Left forelimb (tissue), 1 donor: ENCODE measurements around the gene TBC1D12.

Experiments
- DNase-seq: peaks from one replicate; pipeline ENCODE4 v3.0.0-alpha.2; 2018; ENCODE audit warnings: low spot score

TBC1D12 gene

DNA sequence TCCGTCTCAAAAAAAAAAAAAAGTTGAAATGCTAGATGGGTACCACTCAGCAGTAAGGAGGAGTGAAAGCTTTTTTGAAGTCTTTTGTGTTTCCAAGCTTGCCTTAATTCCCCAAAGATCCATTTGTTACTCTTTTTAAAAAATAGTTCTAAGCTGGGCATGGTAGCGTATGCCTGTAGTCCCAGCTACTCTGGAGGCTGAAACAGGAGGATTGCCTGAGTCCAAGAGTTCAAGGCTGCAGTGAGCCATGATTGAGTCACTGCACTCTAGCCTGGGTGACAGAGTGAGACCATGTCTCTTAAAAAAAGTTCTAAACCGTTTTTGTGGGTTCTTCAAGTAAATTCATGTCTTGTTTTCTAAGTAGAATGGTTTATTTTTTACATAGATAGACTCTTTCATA is 5.3 kb downstream of the TBC1D12 start:
- no peak for DNase-seq

DNA sequence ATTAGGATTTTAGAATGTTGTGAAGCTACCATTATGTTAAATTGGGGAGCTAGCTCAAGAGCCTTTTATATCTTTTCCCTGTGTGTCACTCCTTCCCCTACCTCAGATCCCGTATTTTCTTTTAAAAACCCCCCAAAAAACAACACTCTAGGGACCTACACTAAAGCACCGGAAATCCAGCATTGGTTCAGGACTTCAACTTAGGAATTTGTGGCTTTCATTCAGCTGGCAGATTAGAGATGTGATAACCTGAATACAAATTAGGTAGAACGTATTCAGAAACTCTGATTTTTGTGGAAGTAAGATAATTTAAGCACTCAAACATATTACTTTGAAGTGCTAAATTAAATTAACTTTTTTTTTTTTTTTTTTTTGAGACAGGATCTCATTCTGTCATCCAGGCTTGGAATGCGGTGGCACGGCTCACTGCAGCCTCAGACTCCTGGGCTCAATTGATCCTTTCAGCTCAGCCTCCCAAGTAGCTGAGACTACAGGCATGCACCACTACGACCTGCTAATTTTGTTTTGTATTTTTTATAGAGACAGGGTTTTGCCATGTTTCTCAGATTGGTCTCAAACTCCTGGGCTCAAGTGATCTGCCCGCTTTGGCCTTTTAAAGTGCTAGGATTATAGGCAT is 6.8 kb downstream of the TBC1D12 start:
- no peak for DNase-seq

DNA sequence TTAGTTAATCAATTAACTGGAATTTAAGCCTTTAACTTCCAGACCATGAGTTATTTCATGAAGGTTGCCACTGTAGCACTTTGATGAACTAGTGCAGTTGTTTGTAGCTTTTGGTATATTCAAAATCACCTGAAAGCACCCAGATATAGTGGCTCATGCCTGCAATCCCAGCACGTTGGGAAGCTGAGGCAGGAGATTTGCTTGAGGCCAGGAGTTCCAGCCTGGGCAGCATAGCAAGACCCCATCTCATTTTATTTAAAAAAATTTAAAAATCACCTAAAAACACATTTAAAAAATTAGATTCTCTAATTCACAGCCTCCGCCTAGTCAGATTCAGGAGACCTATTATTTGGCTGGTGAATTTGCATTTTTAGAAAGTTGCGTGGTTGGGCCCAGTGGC is 9.0 kb downstream of the TBC1D12 start:
- DNase-seq, result no peak

DNA sequence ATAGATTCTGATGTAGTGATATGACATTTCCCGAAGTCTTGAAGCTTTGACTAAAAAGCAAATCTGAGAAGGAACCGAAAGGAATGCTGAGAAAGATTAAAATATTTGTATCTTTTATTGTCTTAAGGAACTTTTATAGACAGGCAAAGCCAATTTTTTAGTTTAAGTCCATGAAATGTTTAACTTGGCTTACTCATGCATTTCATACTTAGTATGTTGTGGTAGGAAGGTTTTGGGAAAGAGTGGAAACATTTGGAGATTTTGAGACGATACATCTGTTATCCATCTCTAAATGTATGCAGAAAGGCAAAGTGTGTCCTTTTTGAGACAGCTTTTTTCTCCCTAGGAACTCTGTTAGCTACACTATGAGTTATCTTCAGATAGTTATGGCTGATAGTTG is 10.1 kb downstream of the TBC1D12 start:
- no peak for DNase-seq

DNA sequence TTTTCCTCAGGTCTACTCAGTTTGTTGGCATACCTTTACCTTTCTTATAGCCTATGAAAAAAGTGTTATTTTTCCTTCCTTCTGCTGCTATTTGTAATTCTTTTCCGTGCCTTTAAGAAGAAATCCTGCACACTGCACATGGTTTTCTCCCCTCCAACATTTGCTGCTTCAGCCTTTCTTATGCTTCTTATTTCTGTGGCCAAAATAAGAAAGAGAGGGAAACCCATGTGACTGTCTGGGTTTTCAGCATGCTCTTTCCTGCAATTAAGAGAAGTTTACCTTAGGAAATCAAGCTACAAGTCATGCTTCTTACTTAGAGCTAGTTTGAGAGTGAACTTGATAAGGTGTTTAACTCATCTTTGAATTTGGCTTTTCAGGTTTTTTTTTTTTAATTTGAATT is 11.0 kb downstream of the TBC1D12 start:
- no peak for DNase-seq

DNA sequence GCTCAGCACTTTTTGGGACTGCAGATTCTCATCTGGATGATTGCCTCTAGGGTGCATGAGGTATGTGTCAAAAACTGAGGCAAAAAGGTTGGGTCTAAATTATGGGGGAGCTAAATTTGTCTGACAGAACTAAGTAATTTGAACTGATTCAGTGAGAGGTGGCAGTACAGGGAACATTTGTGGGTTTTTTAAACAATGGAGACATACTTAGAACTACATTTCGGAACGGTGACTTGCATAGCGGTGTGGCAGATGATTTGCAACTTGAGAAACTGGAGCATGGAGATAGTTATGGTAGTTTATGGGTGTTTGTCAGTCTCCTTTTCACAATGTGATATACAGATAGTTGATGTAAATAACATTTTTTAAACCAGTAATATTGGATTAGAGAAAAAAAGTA is 14.6 kb downstream of the TBC1D12 start:
- DNase-seq, result no peak

DNA sequence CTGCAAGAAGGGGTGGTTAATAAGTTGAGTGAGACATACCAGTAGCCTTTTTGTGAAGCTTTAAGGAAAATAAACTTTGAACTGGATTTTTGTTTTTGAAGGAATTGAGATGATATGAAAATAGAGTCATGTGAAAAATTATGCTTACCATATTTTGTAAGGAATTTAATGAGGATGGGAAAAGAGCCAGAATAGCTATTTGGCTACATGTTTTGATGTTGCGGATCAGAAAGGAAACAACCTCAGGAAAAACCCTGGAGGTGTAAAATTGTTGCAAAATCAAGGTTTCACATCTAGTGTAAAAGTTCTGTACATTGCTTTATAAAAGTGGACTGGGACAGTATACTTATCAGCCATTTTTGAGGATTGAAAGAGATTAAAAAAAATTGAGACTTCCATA is 15.0 kb downstream of the TBC1D12 start:
- no peak for DNase-seq

DNA sequence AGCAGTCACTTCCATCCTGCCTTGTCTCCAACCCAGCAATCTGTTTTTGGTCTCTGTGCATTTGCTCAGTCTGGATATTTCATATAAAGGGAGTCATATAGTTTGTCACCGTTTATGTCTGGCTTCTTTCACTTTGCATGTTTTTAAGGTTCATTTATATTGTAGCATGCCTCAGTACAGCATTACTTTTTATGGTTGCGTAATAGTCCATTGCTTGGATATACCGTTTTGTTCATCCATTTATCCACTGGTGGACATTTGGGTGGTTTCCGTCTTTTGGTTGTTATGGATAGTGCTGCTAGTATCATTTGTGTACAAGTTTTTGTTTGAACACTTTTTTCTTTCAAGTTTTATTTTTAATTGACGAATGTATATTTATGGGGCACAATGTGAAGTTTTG is 18.2 kb downstream of the TBC1D12 start:
- no peak for DNase-seq

DNA sequence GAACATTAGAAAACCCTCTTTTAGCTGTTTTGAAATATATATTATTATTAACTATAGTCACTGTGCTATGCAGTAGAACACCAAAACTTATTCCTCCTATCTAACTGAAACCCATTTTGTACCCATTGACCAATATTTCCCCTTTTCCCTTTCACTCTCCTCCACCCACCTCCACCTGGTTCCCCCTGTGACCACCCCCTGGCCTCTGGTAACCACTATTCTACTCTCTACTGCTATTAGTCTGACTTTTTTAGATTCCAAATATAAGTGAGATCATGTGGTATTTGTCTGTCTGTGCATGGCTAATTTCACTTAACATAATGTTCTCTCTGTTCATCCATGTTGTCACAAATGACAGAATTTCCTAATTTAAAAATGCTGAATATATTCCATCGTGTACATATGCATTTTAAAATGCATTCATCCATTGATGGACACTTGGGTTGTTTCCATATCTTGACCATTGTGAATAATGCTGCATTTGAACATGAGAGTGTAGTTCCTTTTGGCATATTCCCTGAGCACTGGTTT is 18.7 kb downstream of the TBC1D12 start:
- no peak for DNase-seq

DNA sequence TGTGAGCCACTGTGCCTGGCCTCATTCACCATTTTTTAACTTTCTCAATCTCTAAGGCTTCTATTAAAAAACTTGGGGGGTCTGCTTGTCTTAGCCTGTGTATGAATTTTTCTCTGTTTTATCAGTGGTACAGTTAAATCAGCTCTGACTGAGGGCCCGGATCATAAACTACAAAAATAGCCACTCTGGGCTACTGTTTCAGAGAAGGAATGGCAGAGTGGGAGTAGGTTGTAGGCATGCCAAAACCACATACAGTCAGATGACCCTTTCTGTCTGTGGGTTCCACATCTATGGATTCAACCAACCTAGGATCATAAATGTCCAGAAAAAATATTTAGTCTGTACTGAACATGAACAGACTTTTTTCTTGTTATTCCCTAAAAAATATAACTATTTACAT is 21.3 kb downstream of the TBC1D12 start:
- DNase-seq, result no peak

DNA sequence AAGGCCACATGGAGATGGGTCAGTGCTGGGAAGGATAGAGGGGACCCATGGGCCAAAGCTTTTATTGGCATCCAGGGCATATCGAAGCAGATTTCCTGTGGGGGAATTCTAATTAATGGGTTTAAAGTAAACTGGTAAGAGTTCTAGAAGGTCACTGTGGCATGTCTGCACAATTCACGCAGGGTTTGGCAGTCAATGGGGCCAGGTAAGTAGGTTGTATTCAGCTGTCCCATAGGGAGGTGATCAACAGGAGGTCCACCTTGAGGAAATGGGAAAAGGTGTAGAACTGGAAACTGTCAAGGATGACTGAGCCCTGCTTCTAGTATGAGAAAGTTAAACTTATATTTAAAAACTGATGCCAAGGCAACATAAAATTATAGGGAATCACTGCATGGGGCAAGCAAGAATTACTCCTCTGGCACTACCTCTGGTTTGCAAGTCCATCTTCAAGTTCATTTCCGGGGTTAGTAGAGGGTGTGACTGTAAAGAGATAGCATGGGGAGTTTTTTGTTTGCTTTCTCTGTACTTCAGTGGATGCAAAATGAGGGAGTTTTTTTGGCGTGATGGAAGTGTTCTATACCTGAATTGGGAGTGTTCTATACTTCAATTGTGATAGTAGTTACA is 22.5 kb downstream of the TBC1D12 start:
- DNase-seq, result no peak

DNA sequence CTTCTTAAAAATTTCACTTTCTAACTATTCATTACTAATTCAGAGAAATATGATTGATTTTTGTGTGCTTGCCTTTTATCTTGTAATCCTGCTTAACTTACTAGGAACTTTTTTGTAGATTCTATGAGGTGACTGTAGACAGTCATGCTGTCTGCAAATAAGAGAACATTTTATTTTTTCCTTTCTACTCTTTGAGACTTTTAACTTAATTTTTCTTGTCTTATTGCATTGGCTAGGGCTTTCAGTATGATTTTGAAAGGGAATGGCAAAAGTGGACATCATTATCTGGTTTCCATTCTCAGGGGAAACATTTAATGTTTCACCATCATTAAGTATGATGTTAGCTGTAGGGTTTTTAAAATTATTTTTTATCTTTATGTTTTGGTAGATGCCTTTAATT is 23.6 kb downstream of the TBC1D12 start:
- DNase-seq, result no peak

DNA sequence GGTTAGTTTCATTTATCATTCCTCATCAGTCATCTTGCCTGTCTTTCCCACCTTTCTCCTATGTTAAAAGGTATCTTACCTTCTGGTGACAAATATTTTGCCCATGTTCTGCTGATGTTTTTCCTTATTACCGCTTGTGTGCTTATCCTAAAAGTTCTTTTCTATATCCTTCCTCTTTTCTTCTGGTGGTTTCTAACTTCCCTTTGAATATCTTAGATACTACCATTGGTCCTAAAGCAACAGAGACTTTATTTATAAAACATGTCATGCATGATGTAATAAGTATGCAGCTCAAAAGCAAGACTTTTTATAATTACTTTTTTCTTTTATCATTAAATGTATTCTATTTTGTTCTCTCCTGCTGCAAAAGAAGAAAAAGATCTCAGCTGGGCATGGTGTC is 24.8 kb downstream of the TBC1D12 start:
- DNase-seq, result no peak

DNA sequence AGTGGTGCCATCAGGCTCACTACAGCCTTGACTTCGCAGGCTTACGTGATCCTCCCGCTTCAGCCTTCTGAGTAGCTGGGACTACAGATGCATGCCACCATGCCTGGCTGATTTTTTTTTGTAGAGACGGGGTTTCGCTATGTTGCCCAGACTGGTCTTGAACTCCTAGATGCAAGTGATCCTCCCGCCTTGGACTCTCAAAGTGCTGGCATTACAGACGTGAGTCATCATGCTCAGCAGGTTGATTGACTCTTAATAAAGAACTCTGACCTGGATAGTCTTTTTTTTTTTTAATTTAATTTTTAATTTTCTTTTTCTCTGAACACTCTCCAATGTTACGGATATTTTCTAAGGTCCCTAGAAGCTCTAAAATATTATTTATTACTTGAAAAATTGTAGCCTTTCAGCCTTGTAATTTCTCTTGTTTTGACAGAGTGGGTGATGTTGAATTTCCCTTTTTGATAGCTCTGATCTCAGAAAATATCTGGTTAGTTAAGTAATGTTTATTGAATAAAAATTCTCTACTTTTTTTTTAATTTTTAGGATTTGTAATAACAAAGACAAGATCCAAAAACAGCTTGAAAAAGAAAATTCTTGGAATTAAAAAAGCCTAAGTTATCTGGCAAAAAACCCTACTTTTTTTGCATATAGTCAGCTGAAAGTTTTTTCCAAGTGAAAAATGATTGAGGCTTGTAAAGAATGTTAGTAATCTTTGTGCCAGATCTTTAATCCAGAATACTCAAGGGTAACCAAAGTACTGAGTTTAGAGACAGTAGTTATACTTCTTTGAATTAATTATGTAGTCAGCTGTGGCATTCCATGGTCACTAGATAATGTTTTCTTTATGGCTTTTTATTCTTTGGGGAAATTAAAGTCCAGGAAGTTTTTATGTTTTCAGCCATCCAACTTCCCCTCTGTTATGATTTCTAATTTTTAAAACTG is 26.7 kb downstream of the TBC1D12 start:
- DNase-seq, result no peak

DNA sequence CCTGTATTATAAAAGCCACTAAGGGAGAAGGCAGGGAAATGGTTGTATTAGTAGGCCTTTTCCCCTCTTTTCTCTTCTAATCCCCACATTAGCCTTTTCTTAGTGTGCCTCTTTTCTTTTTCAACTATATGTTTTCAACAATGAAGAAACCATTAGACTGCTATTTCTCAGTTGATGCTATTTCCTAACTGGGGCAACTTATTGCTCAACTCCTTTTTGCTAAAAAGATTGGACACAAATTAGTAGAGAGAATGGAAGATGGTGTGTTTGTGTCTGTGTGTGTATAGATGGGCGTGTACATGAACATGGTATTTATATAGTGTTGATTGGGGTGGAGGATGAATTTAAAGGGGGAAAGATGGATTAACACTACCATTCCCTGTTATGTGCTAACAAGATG is 28.4 kb downstream of the TBC1D12 start:
- no peak for DNase-seq

DNA sequence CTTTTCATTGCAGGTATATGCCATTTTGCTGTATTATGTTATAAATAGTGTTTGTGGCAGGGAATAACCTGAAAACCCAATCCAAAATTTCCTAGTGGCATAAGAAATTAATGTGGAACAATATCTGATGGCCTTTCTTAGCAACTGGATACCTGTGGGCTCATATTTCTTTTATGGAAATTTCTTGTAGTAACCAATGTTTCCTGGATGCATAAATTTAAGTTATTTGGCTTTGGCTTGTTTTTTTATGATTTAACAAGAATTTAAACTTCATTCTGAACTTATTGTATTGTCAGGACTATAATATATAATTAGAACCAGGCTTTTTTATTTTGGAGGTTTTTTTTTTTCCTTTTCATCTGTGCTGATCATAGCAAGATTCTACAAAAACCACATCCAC is 30.1 kb downstream of the TBC1D12 start:
- no peak for DNase-seq

DNA sequence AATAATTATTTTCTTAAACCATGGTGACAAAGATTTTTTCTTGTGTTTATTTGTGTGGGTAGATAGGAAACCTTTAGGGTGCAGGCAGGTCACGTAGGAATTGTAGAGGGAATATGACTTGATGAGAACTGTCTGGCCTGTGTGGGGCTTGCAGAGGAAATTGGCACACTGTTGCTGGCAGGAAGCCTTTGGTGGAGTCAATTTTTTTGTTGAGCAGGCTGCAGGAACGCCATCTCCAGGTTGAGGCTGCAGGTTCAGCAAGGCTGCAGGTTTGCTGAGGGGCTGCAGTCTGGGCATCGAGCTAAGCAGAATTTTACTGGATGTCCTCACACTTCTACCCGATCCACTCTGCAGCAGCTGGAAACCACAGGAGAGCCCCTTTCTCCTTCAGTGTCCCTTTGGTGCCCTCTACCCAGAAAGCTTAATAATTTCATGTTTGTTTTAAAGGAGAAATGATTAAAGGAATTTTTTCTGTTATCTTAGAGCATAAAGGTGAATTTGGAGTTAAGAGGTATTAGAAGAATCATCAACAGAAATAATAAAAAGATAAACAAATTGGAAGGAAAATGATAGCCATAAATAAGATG is 37.0 kb downstream of the TBC1D12 start:
- DNase-seq, result no peak

DNA sequence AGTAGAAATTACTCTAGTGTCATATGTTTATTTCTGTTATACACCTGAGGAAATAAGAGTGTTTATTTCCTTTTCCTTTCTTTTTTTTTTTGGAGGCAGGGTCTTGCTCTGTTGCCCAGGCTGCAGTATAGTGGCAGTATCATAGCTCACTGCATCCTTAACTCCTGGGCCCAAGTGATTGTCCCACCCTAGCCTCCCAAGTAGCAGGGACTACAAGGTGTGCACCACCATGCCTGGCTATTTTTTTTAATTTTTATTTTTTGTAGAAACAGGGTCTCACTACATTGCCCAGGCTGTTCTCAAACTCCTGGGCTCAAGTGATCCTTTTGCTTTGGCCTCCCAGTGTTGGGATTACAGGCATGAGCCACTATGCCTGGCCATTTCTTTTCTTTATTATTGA is 37.8 kb downstream of the TBC1D12 start:
- DNase-seq, result no peak

DNA sequence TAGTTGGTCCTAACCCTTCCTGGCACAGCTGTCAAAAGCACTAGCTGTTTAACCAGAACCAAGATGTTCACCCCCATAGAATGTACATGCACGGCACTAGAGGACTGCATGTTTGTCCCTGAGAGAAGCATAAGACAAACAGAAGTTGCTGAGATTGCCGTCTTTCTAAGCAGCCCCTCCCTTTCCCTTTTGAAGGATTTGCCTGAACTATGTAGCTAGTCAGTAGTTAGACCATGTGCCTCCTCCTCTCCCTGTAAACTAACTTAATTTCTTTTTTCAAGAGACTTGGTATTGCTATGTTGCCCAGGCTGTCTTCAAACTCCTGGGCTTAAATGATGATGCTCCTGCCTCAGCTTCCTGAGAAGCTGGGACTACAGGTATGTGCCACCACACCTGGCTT is 40.7 kb downstream of the TBC1D12 start:
- DNase-seq, result no peak

DNA sequence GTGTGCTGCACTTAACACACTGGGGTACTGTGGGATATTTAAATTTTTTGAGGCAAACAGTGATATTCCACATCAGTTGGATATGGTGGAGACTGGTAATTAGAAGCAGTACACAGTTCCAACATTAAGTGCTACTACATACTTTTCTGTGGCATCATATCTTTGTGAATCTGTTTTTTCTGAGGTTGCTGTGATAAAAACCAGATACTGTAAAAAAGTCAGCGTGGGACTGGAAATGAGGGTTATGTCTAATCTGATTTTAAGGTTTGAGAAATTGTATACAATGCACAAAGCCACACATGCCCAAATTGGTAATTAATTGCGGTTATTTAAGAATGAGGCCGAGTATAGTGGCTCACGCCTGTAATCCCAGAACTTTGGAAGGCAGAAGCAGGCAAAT is 41.2 kb downstream of the TBC1D12 start:
- DNase-seq, result no peak

DNA sequence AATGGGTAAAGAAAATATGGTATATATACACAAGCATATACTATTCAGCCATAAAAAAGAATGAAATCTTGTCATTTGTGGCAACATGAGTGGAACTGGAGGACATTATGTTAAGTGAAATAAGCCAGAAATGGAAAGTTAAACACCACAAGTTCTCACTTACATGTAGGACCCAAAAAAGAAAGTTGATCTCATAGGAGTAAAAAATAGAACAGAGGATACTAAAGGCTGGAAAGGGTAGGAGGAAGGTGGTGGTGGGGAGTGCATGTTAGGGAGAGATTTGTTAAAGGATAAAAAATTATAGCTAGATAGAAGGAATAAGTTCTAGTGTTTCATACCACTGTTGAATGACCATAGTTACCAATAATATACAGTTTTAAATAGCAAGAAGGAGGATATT is 48.4 kb downstream of the TBC1D12 start:
- no peak for DNase-seq

DNA sequence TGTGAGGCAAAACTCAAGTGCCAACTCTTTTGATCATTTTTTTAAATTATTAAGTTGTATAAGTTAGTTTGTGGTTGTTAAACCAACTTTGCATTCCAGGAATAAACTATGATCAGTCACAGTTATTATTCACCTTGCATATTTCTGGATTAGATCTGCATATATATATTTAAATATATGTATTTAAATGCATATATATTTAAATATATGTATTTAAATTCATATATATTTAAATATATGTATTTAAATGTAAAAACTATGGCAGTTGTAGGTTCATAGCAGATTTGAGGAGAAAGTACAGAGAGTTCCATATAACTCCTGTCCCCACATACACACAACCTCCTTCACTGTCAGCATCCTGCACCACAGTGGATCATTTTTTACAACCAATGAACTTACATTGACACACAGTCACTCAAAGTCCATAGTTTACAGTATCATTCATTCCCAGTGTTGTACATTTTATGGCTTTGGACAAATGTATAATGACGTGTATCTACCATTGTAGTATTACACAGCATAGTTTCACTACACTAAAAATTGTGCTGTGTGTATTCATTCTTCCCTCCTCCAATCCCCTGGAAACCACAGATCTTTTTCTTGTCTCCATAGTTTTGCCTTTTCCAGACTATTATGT is 49.7 kb downstream of the TBC1D12 start:
- DNase-seq, result no peak
